Parathyroid adenoma (tissue), 2 donors: ENCODE measurements around the gene DUSP10.

Source experiments
- H2AFZ ChIP-seq: fragments of 300-600 bp; sonication (generic); one replicate; pipeline ENCODE4 v1.7.0; 2017; ENCODE audit warnings: antibody characterized with exemption, mild to moderate bottlenecking
- H3K27ac ChIP-seq: fragments of 300-600 bp; sonication (generic); one replicate; pipeline ENCODE4 v1.7.0; 2017
- H3K27me3 ChIP-seq: fragments of 300-600 bp; sonication (generic); one replicate; pipeline ENCODE4 v1.7.0; 2017; ENCODE audit warnings: low read length; ENCODE audit not compliant: control insufficient read depth, insufficient read depth
- H3K36me3 ChIP-seq: fragments of 300-600 bp; sonication (generic); one replicate; pipeline ENCODE4 v1.7.0; 2017; ENCODE audit warnings: low read length; ENCODE audit not compliant: control insufficient read depth, insufficient read depth
- H3K4me1 ChIP-seq: fragments of 300-600 bp; sonication (generic); one replicate; pipeline ENCODE4 v1.7.0; 2017; ENCODE audit warnings: control low read depth
- H3K4me2 ChIP-seq: fragments of 300-600 bp; sonication (generic); one replicate; pipeline ENCODE4 v1.7.0; 2017; ENCODE audit warnings: low read length
- H3K4me3 ChIP-seq: fragments of 300-600 bp; sonication (generic); one replicate; pipeline ENCODE4 v1.7.0; 2017; ENCODE audit warnings: low read depth, low read length
- H3K79me2 ChIP-seq: fragments of 300-600 bp; sonication (generic); one replicate; pipeline ENCODE4 v1.7.0; 2017; ENCODE audit warnings: control low read depth
- H3K9ac ChIP-seq: fragments of 300-600 bp; sonication (generic); one replicate; pipeline ENCODE4 v1.7.0; 2017; ENCODE audit warnings: mild to moderate bottlenecking
- H3K9me3 ChIP-seq: fragments of 300-600 bp; sonication (generic); one replicate; pipeline ENCODE4 v1.7.0; 2017; ENCODE audit warnings: low read length; ENCODE audit not compliant: control insufficient read depth
- CTCF ChIP-seq: fragments of 300-600 bp; sonication (generic); IDR thresholded peaks from one replicate; pipeline ENCODE4 v1.7.0; 2017; ENCODE audit warnings: antibody characterized with exemption, mild to moderate bottlenecking
- donor health status: primary hyperparathyroidism.

The DUSP10 gene

GRCh38 chr1:221655766-221656305 is 86.1 kb downstream of the DUSP10 start:
- Histone ChIP-seq H3K9me3 (no peaks in the 10 kb centered on the region), H3K36me3 (no peaks in the 10 kb centered on the region)

More at GRCh38 chr1:221655766-221656305, 86.1 kb downstream of the DUSP10 start:
- TF ChIP-seq CTCF, result no peak
- H3K27ac ChIP-seq, result no peak overlapping the region
- no peaks in the 10 kb centered on the region for H3K4me1 ChIP-seq
- H3K79me2 ChIP-seq, result no peaks in the 10 kb centered on the region
- no peak overlapping the region for H3K9ac ChIP-seq
- no peaks in the 10 kb centered on the region for H3K27me3 ChIP-seq
- H2AFZ ChIP-seq, result no peak overlapping the region
- no peak overlapping the region for H3K4me3 ChIP-seq
- H3K4me2 ChIP-seq, result no peak overlapping the region
